Lower leg skin (tissue), 3 donors: Measurements from ENCODE around the gene FRAT1.

Experiments used
- CTCF ChIP-seq, 3 donors: fragments of 450-650 bp; IDR thresholded peaks; one replicate each; pipeline ENCODE4 v1.5.1; 2016; ENCODE audit warnings: antibody characterized with exemption in 3 of 3, mild to moderate bottlenecking in 3 of 3, moderate library complexity in 2 of 3
- POLR2A ChIP-seq, 2 donors: fragments of 450-650 bp; IDR thresholded peaks; one replicate each; pipeline ENCODE4 v1.6.1; 2016 to 2017; ENCODE audit warnings: antibody characterized with exemption in 2 of 2, mild to moderate bottlenecking in 1 of 2, moderate library complexity in 1 of 2

GRCh38 chr10:97325754-97326153, 6.7 kb downstream of the FRAT1 start:
- TF ChIP-seq CTCF (IDR thresholded peaks at IDR 0.05) = no peak
- TF ChIP-seq POLR2A (IDR thresholded peaks at IDR 0.05) = no peak
